ENCODE results near the gene CMIP.

CMIP gene

DNA sequence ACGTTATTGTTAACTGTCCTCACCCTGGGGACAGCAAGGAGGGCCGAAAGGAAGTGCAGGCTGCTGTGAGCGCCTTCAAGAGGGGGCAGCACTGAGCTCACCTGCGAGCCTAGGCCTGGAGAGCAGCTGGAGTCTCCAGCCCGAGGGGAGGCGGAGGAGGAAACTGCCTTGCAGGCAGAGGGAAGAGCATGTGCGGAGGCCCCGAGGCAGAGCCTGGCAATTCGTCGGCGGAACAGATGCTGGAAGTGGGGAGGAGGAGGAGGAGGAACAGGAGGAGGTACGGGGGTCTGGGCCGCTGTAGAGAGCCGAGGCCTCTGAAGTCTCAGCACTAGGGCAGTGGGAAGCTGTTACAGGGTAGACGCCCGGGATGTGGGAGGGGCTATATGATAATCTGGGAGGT lies 284.8 kb downstream of the CMIP start:
- Histone ChIP-seq H3K4me3 (ENCODE audit: low read depth in 1 of 2, low read length in 1 of 2) (no peak overlapping the region), H3K36me3 (no peaks in the 10 kb centered on the region), H3K27ac (no peak overlapping the region), H3K9me3 (no peaks in the 10 kb centered on the region), H3K4me1 (ENCODE audit: control insufficient read depth in 1 of 2, insufficient read depth in 1 of 2, low read depth in 1 of 2, low read length in 1 of 2) (peaks cover 10% of the 10 kb centered on the region in 2 experiments), H3K27me3 (peaks cover 16% of the 10 kb centered on the region)
- TF ChIP-seq, protein P1, sequence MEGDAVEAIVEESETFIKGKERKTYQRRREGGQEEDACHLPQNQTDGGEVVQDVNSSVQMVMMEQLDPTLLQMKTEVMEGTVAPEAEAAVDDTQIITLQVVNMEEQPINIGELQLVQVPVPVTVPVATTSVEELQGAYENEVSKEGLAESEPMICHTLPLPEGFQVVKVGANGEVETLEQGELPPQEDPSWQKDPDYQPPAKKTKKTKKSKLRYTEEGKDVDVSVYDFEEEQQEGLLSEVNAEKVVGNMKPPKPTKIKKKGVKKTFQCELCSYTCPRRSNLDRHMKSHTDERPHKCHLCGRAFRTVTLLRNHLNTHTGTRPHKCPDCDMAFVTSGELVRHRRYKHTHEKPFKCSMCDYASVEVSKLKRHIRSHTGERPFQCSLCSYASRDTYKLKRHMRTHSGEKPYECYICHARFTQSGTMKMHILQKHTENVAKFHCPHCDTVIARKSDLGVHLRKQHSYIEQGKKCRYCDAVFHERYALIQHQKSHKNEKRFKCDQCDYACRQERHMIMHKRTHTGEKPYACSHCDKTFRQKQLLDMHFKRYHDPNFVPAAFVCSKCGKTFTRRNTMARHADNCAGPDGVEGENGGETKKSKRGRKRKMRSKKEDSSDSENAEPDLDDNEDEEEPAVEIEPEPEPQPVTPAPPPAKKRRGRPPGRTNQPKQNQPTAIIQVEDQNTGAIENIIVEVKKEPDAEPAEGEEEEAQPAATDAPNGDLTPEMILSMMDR (IDR thresholded peaks at IDR 0.05) = no peak

DNA sequence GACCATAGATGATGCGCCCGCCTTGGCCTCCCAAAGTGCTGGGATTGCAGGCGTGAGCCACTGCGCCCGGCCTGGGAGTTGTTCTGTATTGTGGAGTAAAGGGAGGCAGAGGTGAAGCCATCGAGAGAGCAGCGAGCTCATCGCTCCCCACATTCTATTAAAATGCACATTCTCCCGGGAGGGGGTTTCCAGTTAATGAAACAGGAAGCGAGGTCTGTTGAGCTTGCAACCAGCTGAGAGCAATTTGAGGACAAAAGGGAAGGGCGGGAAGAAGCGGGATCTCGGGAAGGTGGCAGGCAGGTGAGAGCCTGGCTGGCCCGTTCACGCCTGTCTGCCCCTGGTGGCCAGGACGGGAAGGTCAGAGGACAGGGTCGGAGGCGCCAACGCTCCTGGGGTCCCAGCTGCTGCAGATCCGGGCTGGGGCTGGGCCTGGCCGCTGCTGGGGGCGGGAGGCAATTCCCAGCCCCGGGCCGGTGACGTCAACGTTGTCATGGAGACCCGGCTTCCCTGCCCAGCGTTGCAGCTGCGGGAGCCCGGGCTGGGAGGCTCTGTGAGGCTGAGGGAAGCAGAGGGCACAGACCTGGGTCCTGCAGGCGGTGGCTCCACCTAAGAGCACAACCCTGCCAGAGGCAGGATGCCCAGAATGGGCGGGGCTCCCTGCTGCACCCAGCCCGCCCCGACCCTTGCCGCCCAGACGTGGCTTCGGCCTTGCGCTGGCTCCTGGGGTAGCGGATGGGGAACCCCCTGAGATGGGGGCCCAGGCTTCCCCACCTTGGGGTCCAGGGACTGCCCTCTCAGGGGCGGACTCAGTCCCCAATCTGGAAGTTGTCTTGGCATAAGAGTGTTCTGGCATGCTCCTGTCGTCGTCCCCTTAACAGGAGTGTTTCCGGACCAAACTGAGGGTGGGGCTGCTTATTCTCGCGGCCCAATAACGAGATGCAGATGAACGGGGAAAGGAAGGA lies 285.8 kb downstream of the CMIP start:
- Histone ChIP-seq H3K4me3 (ENCODE audit: low read depth in 1 of 2, low read length in 1 of 2) (peak overlapping the region; percentile 54 to 61), H3K9me3 (no peaks in the 10 kb centered on the region), H3K36me3 (no peaks in the 10 kb centered on the region), H3K27ac (no peak overlapping the region), H3K4me1 (ENCODE audit: control insufficient read depth in 1 of 2, insufficient read depth in 1 of 2, low read depth in 1 of 2, low read length in 1 of 2) (peaks cover 10% of the 10 kb centered on the region in 2 experiments), H3K27me3 (peaks cover 7% of the 10 kb centered on the region)
- TF ChIP-seq, protein P1 (IDR thresholded peaks at IDR 0.05) = peak; percentile 66

DNA sequence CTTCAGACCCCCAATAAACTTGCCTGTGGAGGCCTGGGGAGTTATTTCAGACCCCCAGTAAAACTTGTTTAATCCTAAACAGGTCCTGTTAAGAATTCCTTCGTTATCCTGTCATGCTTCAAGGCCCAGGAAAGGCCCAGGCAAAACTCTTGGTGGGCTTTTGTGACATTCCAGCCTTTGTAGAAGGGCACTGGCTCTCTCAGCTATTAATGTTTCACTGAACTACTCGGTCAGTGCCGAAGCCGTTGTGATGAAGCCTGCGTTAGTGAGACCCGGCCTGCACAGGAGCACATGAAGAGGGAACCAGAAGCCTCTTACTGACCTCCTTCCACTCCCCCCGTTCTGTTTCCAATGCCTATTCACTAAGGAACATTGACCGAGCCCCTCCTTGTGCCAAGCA lies 287.0 kb downstream of the CMIP start:
- no peaks in the 10 kb centered on the region for H3K9me3 ChIP-seq
- no peak overlapping the region for H3K27ac ChIP-seq
- H3K4me3 ChIP-seq (ENCODE audit: low read depth in 1 of 2, low read length in 1 of 2) = no peak overlapping the region
- TF ChIP-seq, protein P1 (IDR thresholded peaks at IDR 0.05) = no peak
- no peaks in the 10 kb centered on the region for H3K36me3 ChIP-seq
- peaks cover 7% of the 10 kb centered on the region for H3K27me3 ChIP-seq
- H3K4me1 ChIP-seq (ENCODE audit: control insufficient read depth in 1 of 2, insufficient read depth in 1 of 2, low read depth in 1 of 2, low read length in 1 of 2) = peaks cover 10% of the 10 kb centered on the region in 2 experiments

DNA sequence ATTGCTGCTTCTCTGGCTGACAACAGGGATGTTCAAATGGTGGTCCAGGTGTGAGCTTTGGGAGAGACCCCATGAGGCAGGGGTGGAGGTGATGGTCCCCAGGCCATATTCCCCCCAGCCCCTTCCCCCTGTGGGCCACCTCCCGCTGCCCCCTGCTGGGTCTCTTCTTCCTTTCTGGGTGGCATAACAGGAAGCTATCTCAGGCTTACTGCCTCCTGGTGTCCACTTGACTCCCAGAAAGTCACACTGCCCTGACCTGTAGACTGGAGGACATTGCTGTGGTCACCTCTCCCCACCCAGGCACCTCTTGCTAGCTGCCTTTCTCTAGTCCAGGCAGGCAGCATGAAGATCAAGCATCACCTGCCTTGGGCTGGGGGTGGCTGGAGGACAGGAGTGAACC lies 288.1 kb downstream of the CMIP start:
- no peaks in the 10 kb centered on the region for H3K9me3 ChIP-seq
- no peak overlapping the region for H3K27ac ChIP-seq
- TF ChIP-seq, protein P1 (IDR thresholded peaks at IDR 0.05) = no peak
- H3K4me3 ChIP-seq (ENCODE audit: low read depth in 1 of 2, low read length in 1 of 2) = no peak overlapping the region
- H3K36me3 ChIP-seq = no peaks in the 10 kb centered on the region
- peaks cover 7% of the 10 kb centered on the region for H3K27me3 ChIP-seq
- peaks cover 14% of the 10 kb centered on the region in 2 experiments for H3K4me1 ChIP-seq (ENCODE audit: control insufficient read depth in 1 of 2, insufficient read depth in 1 of 2, low read depth in 1 of 2, low read length in 1 of 2)

DNA sequence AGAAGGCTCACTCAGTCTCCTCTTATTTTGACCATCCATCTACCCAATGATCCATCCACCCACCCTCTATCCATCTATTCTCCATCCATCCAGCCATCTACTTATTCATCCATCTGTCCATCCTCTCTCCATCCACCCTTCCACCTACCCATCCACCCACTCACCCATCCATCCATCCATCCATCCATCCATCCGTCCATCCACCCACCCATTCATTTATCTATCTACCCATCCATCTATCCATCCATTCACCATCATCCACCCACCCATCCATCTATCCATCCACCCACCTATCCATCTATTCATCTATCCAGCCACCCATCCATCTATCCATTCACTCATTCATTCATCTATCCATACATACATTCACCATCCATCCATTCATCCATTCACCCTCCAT lies 288.7 kb downstream of the CMIP start:
- Histone ChIP-seq H3K9me3 (no peaks in the 10 kb centered on the region), H3K36me3 (no peaks in the 10 kb centered on the region), H3K4me3 (ENCODE audit: low read depth in 1 of 2, low read length in 1 of 2) (no peak overlapping the region), H3K27ac (no peak overlapping the region), H3K27me3 (peaks cover 7% of the 10 kb centered on the region), H3K4me1 (ENCODE audit: control insufficient read depth in 1 of 2, insufficient read depth in 1 of 2, low read depth in 1 of 2, low read length in 1 of 2) (peaks cover 20% of the 10 kb centered on the region in 2 experiments)
- TF ChIP-seq, protein P1 (IDR thresholded peaks at IDR 0.05) = no peak
